NCI-H2081 treated with DMSO at 0.1 percent for 48 hours (cell line): ENCODE measurements around the gene ACTR3.

Experiments
- DNase-seq: peaks from one replicate; lab custom pipeline; 2025; lab: John Stamatoyannopoulos, UW

The ACTR3 gene

GRCh38 chr2:113876503-113877387 is 13.1 kb upstream of the ACTR3 start:
- peak; percentile 78 for DNase-seq

GRCh38 chr2:113877711-113878598 is 11.9 kb upstream of the ACTR3 start:
- no peak for DNase-seq

- no peak for DNase-seq
These were observed 11.1 kb upstream of the ACTR3 start for GRCh38 chr2:113878743-113879142.

- no peak for DNase-seq
These were observed 10.4 kb upstream of the ACTR3 start for GRCh38 chr2:113879457-113879856.

- DNase-seq, result no peak
These were observed 3.3 kb upstream of the ACTR3 start for GRCh38 chr2:113886479-113887008.

GRCh38 chr2:113887009-113887792 is 2.7 kb upstream of the ACTR3 start:
- no peak for DNase-seq

- DNase-seq, result no peak
These were observed 1.0 kb upstream of the ACTR3 start for GRCh38 chr2:113888641-113889470.

- no peak for DNase-seq
These were observed 655 bp downstream of the ACTR3 start for GRCh38 chr2:113890253-113891235.

- no peak for DNase-seq
These were observed 1.5 kb downstream of the ACTR3 start for GRCh38 chr2:113891265-113891959.

GRCh38 chr2:113892004-113892710 is 2.3 kb downstream of the ACTR3 start:
- no peak for DNase-seq

GRCh38 chr2:113894156-113894743 is 4.4 kb downstream of the ACTR3 start:
- no peak for DNase-seq

GRCh38 chr2:113895301-113895700 is 5.4 kb downstream of the ACTR3 start:
- DNase-seq, result no peak

- no peak for DNase-seq
These were observed 6.1 kb downstream of the ACTR3 start for GRCh38 chr2:113895819-113896563.

GRCh38 chr2:113896791-113897190 is 6.9 kb downstream of the ACTR3 start:
- no peak for DNase-seq

- no peak for DNase-seq
These were observed 8.2 kb downstream of the ACTR3 start for GRCh38 chr2:113898081-113898480.

GRCh38 chr2:113899166-113899565 is 9.3 kb downstream of the ACTR3 start:
- no peak for DNase-seq

GRCh38 chr2:113901943-113902342 is 12.1 kb downstream of the ACTR3 start:
- DNase-seq, result no peak
